Neuron (in vitro differentiated cells): ENCODE measurements around the gene FERMT1.

Source experiments
- H2AFZ ChIP-seq: one replicate; pipeline ENCODE4 v1.6.1; 2013; ENCODE audit warnings: low read depth, mild to moderate bottlenecking, inconsistent platforms, low read length, moderate library complexity
- H3K27me3 ChIP-seq: one replicate; pipeline ENCODE4 v1.6.1; 2013; ENCODE audit warnings: low read length; ENCODE audit not compliant: insufficient read depth
- H3K36me3 ChIP-seq: one replicate; pipeline ENCODE4 v1.6.1; 2013; ENCODE audit warnings: low read length; ENCODE audit not compliant: insufficient read depth
- H3K4me1 ChIP-seq: one replicate; pipeline ENCODE4 v1.6.1; 2013; ENCODE audit warnings: low read length; ENCODE audit not compliant: insufficient read depth
- H3K4me3 ChIP-seq: 2 replicates; pipeline ENCODE4 v1.5.1; 2013; ENCODE audit warnings: mild to moderate bottlenecking, low read length, moderate library complexity
- H3K9me3 ChIP-seq: one replicate; pipeline ENCODE4 v1.6.1; 2013; ENCODE audit warnings: low read length

The FERMT1 gene

GRCh38 chr20:6075428-6076219 lies 47.2 kb downstream of the FERMT1 start:
- Histone ChIP-seq H2AFZ (no peak overlapping the region), H3K9me3 (no peaks in the 10 kb centered on the region), H3K27me3 (peaks cover 2% of the 10 kb centered on the region), H3K4me1 (no peaks in the 10 kb centered on the region), H3K4me3 (no peak overlapping the region), H3K36me3 (no peaks in the 10 kb centered on the region)

GRCh38 chr20:6074784-6075183 lies 48.0 kb downstream of the FERMT1 start:
- Histone ChIP-seq H3K27me3 (no peaks in the 10 kb centered on the region), H3K9me3 (no peaks in the 10 kb centered on the region), H2AFZ (no peak overlapping the region)

GRCh38 chr20:6074145-6074561 lies 48.7 kb downstream of the FERMT1 start:
- Histone ChIP-seq H2AFZ (no peak overlapping the region), H3K27me3 (no peaks in the 10 kb centered on the region), H3K9me3 (no peaks in the 10 kb centered on the region), H3K4me3 (no peak overlapping the region), H3K36me3 (no peaks in the 10 kb centered on the region), H3K4me1 (no peaks in the 10 kb centered on the region)

More at GRCh38 chr20:6074784-6075183, 48.0 kb downstream of the FERMT1 start:
- Histone ChIP-seq H3K4me3 (no peak overlapping the region), H3K36me3 (no peaks in the 10 kb centered on the region), H3K4me1 (no peaks in the 10 kb centered on the region)

- peaks cover 5% of the 10 kb centered on the region for H3K4me1 ChIP-seq
- no peaks in the 10 kb centered on the region for H3K9me3 ChIP-seq
- H3K4me3 ChIP-seq, result no peak overlapping the region
- no peaks in the 10 kb centered on the region for H3K27me3 ChIP-seq
- H2AFZ ChIP-seq, result no peak overlapping the region
- no peaks in the 10 kb centered on the region for H3K36me3 ChIP-seq
Observed at GRCh38 chr20:6070829-6071695, 51.8 kb downstream of the FERMT1 start.

- H2AFZ ChIP-seq, result no peak overlapping the region
Observed at GRCh38 chr20:6069669-6070068, 53.2 kb downstream of the FERMT1 start.

GRCh38 chr20:6067763-6068318 lies 55.0 kb downstream of the FERMT1 start:
- Histone ChIP-seq H3K4me3 (no peak overlapping the region), H2AFZ (no peak overlapping the region), H3K36me3 (no peaks in the 10 kb centered on the region), H3K27me3 (no peaks in the 10 kb centered on the region), H3K4me1 (peaks cover 5% of the 10 kb centered on the region), H3K9me3 (no peaks in the 10 kb centered on the region)

More at GRCh38 chr20:6069669-6070068, 53.2 kb downstream of the FERMT1 start:
- Histone ChIP-seq H3K9me3 (no peaks in the 10 kb centered on the region), H3K4me3 (no peak overlapping the region), H3K27me3 (no peaks in the 10 kb centered on the region), H3K4me1 (peaks cover 5% of the 10 kb centered on the region), H3K36me3 (no peaks in the 10 kb centered on the region)

- Histone ChIP-seq H3K9me3 (no peaks in the 10 kb centered on the region), H2AFZ (no peak overlapping the region), H3K4me3 (no peak overlapping the region), H3K4me1 (peaks cover 5% of the 10 kb centered on the region), H3K36me3 (no peaks in the 10 kb centered on the region), H3K27me3 (no peaks in the 10 kb centered on the region)
Observed at GRCh38 chr20:6066582-6066981, 56.2 kb downstream of the FERMT1 start.

- H2AFZ ChIP-seq, result no peak overlapping the region
- H3K36me3 ChIP-seq, result no peaks in the 10 kb centered on the region
- H3K27me3 ChIP-seq, result no peaks in the 10 kb centered on the region
- H3K4me3 ChIP-seq, result no peak overlapping the region
- peaks cover under 1% of the 10 kb centered on the region for H3K4me1 ChIP-seq
- no peaks in the 10 kb centered on the region for H3K9me3 ChIP-seq
Observed at GRCh38 chr20:6061544-6061943, 61.3 kb downstream of the FERMT1 start.

- Histone ChIP-seq H3K27me3 (no peaks in the 10 kb centered on the region), H2AFZ (no peak overlapping the region), H3K36me3 (no peaks in the 10 kb centered on the region), H3K4me3 (no peak overlapping the region), H3K9me3 (no peaks in the 10 kb centered on the region), H3K4me1 (no peaks in the 10 kb centered on the region)
Observed at GRCh38 chr20:6060213-6060612, 62.6 kb downstream of the FERMT1 start.

- H3K27me3 ChIP-seq, result peaks cover 4% of the 10 kb centered on the region
- no peaks in the 10 kb centered on the region for H3K4me1 ChIP-seq
- H3K4me3 ChIP-seq, result no peak overlapping the region
- H3K9me3 ChIP-seq, result no peaks in the 10 kb centered on the region
- H2AFZ ChIP-seq, result no peak overlapping the region
- no peaks in the 10 kb centered on the region for H3K36me3 ChIP-seq
Observed at GRCh38 chr20:6058684-6059295, 64.0 kb downstream of the FERMT1 start.

- no peak overlapping the region for H2AFZ ChIP-seq
- H3K27me3 ChIP-seq, result peaks cover 15% of the 10 kb centered on the region
- no peaks in the 10 kb centered on the region for H3K36me3 ChIP-seq
- H3K4me1 ChIP-seq, result no peaks in the 10 kb centered on the region
- H3K9me3 ChIP-seq, result no peaks in the 10 kb centered on the region
- H3K4me3 ChIP-seq, result no peak overlapping the region
Observed at GRCh38 chr20:6057691-6058090, 65.1 kb downstream of the FERMT1 start.

- Histone ChIP-seq H3K27me3 (peaks cover 20% of the 10 kb centered on the region), H3K4me1 (no peaks in the 10 kb centered on the region), H3K36me3 (no peaks in the 10 kb centered on the region), H3K9me3 (no peaks in the 10 kb centered on the region), H2AFZ (no peak overlapping the region), H3K4me3 (no peak overlapping the region)
Observed at GRCh38 chr20:6057139-6057538, 65.7 kb downstream of the FERMT1 start.
